NCI-H187 treated with DMSO at 0.1 percent for 48 hours (cell line): Measurements from ENCODE around the gene MNS1.
"Not testable (repeated sequence)": the region's sequence is repeated elsewhere in the genome, so short reads cannot be mapped to it uniquely, and the experiment has no call there.

Source experiments
- DNase-seq: peaks from one replicate; lab custom pipeline; 2025; lab: John Stamatoyannopoulos, UW

The MNS1 gene

DNA sequence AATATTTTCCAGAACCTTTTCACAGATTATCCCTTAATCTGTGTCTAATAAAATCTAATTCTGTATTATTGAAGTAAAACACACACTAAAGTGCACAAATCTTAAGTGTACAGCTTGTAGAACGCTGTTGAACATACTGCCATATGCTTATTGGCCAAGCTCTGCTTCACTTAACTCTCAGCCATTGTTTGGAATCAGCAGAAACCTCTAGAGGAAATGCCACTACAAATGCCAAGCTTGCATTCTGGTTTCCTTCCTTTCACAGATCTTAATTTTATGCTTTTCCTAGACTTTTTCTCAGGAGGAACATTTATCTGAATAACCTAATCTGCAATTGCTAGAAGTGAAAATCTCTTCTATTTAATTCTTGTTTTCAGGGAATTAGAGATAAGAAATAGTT lies 10.1 kb downstream of the MNS1 start:
- no peak for DNase-seq

DNA sequence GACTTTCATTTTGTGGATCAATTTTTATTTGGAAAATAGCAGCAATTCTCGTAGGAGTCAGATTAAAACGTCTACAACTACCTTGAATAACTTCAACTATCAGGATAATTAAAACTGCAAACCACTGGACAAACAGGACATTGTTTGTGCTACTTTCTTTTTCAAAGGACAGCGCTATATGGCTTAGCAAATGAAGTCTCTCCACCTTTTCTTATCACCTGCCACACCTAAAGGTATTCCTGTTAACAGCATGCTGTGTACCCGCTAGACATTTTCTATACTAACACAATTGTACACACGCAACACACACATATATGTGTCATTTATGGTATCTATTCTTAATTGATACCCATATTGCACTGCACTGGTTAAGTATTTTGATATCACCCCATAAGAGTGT lies 19.2 kb downstream of the MNS1 start:
- no peak for DNase-seq

DNA sequence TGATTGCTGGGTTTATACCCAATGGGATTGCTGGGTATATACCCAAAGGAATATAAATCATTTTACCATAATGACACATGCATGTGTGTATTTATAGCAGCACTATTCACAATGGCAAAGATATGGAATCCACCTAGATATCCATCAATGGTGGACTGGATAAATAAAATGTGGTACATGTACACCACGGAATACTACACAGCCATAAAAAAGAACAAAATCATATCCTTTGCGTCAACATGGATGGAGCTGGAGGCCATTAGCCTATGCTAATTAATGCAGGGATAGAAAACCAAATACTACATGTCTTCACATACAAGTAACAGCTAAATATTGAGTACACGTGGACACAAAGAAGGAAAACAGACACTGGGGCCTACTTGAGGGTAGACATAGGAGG lies 22.6 kb downstream of the MNS1 start:
- DNase-seq, result no peak

DNA sequence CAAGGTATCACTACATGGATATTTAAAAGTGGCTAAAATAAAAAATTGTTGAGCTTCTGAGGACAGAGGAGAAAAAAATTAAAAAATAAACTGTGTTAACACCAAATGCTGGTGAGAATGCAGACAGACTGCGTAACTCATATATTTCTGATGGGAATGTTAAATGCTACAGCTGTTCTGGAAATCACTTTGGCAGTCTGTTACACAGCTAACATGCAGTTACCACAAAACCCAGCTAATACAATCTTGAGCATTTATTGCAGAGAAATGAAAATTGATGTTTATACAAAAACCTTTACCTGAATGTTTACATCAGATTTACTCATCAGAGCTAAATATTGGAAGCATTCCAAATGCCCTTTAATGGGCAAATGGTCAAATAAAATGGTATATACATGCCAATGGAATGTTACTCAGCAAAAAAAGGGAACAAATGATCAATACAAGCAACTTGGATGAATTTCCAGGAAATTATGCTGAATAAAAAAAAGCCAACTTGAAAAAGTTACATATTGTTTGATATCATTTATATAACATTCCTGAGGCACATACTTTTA lies 24.6 kb downstream of the MNS1 start:
- DNase-seq, result no peak

DNA sequence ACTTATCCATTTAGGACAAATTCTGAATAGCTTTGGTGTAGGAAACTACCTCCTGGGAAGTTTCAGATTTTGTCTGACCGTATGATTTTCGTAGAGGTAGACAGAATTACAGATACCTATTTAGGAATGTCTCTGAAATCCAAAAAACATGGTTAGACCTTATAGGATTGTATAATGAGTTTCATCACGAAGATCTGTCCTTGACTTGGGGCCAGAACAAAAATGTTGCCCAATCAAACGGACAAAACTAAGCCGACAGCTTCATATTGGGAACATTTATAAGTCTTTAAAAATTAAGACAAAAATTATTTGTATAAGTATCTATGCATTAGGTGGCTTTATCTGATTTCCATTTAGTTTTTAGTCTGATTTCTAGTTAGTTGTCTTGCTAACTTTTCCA lies 32.6 kb downstream of the MNS1 start:
- no peak for DNase-seq

DNA sequence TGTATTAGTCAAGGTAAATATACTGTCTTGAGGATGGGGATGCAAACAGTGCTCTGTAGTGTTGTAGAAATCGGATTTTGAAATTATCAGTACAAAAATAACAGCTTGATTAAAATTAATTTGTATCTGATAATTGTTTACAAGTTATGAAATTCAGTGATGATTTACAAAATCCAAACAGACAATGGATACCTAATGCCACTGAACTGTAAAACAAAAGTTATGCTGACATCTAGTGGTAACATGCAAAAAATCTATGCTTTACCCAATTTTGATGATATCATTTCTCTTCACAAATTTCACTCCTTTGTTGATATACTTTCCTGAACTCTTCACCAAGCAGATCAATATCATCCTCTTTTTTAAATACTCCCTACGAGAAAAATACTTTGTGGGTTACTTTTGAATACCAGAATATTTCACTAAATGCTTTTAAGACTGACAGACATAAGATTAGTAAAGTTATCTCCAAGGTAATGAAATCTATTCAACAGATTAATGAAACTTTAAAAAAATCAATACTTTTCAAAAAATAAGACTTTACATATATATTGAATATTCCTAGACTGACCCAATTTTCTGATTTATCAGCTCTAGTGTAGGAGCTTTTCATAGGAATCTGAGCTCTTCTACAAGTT lies 36.0 kb downstream of the MNS1 start:
- DNase-seq, result no peak

DNA sequence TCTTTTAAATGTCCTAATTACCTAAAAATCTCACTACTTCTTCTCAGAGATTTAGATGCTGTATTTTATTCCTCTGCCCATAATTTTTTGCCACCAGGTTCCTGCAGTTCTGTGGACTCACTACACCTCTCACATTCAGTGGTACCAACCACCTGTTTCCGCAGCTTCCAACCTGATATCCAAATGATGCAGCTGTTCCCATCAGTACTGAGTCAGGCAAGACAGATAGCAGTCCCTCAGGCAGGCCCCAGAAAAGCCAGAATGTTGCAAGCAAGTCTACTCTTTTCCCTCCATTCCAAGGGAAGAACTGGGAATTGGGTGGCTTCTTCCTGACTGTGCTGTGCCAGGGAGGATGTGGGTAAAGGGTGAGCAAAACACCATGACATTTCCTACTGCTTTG lies 39.0 kb downstream of the MNS1 start:
- DNase-seq, result no peak

DNA sequence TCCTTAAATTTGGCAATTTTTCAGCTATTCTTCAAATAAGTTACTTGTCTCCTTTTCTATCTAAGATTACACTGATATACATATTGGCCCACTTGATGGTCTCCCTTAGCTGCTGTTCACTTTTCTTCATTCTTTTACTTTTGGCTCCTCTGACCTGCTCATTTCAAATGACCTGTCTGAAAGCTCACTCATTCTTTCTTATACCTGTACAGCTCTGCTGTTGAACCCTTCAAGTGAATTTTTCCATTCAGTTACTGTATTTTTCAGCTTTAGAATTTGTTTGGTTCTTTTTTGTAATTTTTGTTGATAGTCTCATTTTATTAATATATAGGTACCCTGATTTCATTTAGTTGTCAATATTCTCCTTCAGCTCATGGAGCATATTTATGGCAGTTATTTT lies 39.7 kb downstream of the MNS1 start:
- DNase-seq, result no peak

DNA sequence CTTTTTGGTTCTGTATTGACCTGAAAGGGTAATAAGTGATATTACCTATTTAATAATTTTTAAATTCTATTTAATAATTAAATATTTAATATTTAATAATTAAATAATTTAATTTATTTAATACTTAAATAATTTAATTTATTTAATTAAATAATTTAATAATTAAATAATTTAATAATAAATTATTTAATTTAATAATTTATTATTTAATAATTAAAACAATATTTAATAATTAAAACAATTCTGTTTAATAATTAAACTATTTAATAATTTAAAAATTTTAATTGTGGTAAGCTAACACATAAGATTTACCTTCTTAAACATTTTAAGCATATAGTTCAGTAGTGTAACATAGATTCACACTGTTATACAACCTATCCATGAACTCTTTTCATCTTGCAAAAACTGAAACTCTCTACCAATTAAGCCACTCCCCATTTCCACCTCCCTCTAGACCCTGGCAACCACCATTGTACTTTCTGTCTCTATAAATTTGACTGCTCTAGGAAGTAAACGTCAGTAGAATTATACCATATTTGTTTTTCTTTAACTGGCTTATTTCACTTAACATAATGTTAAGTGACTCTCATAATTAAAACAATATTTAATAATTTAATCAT lies 51.7 kb downstream of the MNS1 start:
- not testable (repeated sequence) for DNase-seq

DNA sequence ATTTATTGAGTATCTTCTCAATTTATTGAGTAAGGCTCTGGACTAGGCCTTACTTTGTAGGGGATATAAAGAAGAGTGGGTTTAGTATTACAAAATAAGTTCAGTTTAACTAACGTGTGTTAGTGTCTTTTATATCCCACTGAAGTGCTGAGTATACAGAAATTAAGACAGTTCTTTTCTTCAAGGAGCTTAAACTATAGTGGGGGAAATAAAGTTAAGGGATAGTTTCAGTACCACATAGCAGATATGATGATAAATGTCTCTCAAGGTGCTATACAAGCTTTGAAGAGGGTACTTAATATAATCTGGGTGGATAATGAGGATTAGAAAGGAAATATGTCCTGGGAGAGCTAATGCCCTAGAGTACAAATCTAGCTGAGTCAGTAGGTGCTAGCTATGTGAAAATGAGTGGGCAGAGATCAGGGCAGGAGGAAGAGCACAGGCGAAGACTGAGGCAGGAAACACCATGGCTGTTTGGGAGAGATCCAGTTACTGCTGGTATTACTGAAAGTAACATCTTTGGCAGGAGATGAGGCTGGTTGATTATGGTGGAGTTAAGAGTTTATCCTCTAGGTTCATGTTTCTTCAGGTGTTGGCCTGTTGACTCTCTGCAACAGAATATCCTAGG lies 53.7 kb downstream of the MNS1 start:
- no peak for DNase-seq

DNA sequence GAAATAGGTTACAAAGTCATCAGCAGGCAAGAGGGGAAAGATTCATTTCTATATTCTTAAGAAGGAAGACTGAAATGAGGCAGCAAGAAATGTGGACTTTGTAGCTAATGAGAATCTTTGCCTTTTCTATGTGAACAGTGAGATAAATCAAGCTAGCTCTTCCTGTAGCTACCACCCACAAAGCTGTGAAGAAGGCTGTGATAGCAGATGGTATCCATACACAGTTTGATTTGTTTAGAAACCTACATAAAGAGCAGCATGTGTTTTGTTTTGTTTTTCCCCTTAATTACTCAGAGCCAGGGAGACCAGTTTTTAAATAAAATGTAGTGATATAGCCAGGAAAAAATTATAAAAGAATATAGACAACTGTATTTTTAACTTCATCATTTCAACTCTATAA lies 54.2 kb downstream of the MNS1 start:
- no peak for DNase-seq

DNA sequence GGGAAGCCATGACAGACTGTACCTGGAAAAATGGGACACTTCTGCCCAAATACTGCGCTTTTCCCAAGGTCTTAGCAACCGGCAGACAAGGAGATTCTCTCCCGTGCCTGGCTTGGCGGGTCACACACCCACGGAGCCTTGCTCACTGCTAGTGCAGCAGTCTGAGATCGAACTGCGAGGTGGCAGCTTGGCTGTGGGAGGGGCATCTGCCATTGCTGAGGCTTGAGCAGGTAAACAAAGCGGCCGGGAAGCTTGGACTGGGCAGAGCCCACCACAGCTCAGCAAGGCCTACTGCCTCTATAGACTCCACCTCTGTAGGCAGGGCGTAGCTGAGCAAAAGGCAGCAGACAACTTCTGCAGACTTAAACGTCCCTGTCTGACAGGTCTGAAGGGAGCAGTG lies 65.7 kb downstream of the MNS1 start:
- DNase-seq, result not testable (repeated sequence)

DNA sequence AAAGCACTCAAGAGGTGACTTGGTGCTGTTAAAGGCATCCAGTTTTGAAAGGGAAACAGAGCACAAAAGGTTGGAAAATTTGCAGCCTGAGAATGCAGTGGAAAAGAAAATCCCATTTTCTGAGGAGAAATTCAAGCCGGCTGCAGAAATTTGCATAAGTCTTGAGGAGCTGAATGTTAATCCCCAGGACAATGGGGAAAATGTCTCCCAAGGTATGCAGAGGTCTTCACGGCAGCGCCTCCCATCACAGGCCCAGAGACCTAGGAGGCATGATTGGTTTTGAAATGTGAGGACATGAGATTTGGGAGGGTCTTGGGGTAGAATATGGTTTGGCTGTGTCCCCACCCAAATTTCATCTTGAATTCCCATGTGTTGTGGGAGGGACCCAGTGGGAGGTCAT lies 67.6 kb downstream of the MNS1 start:
- DNase-seq, result not testable (repeated sequence)

DNA sequence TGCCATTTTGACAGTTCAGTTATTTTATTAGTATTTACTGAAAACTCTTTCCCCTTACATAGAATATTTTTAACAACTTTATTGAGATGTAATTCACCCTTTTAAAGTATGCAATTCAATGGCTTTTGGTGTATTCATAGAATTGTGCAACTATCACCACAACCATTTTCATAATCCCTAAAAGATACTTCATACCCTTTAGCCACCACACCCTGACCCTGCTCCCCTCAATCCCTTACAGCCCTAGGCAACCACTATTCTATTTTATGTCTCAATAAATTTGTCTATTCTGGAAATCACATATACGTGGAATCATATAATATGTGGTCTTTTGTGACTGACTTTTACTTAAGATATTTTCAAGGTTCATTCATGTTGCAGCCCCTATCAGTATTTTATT lies 70.0 kb downstream of the MNS1 start:
- no peak for DNase-seq

DNA sequence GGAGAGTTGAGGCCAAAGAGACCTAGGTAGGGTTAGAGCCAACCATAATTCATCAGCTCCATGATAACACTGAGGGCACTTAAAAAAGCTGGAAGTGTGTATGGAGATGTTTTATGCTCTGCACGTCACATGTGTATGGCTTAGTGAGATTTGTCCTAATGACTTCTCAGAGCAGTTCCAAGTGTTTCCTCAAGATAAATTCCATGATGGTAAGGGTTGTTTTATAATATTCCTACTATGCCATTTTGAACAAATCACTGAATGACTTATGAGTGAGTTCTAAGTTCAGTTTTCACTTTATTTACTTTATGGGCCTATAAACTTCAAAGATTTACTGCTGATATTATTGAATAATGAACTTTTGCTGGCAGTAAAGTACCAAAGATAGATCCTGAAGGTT lies 71.7 kb downstream of the MNS1 start:
- DNase-seq, result no peak

DNA sequence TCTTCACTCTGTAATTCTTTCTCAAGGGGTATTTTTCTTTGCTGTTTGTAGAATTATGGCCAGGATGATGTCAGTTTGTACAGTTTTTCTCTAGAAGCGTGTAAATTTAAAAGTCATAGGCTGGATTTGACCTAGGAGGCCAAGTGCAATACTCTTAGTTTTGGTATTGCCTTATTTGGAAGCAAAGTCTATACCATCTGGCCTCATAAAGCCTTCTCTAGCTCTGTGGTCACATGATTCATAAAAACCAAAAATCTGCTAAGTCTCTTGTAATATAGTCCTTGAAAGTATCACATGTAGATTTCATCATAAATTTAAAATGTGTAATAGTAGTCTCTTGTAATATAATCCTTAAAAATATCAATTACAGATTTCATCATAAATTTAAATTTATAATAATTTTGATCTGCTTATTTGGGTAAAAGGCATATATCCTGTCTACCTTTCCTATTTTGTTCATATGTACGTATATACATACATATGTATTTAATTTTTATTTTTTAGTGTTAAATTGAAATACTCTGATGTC lies 74.1 kb downstream of the MNS1 start:
- DNase-seq, result no peak

DNA sequence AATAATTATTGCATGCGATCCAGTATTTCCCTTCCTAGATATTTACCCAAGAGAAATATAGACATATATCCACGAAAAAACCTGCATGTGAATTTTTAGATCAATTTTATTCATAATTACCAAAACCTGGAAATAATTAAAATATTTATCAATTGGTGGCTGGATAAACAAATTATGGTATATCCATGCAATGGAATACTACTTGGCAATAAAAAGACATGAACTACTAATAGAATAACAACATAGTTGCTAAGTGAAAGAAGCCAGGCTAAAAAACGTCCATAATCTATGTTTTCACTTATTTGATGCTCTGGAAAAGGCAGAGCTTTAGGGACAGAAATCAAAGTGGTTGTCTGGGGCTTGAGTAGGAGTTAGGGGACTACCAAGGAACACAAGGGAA lies 79.0 kb downstream of the MNS1 start:
- no peak for DNase-seq

DNA sequence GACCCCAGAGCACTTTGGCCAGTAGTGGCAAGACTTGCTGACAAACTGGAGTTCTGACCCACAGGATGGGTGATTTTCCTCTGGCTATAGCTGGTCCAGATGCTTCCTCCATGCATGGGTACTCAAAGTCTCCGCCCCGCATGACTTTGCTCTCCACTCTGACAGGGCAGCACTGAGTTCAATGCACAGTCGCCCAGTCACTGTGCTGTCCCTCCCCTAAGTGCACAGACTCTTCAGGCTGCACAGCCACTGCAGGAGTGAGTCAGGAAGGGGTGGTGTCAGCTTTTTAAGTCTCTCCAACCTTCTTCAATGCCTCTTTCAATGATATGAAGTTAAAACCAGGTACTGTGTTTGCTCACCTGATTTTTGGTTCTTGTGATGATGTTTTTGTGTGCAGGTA lies 81.9 kb downstream of the MNS1 start:
- DNase-seq, result no peak
